CD4-positive, alpha-beta T cell treated with Interleukin-21 for 1 hour (primary cell): ENCODE results near the gene CBX2.
"Not testable (repeated sequence)": the region's sequence is repeated elsewhere in the genome, so short reads cannot be mapped to it uniquely, and the experiment has no call there.

Experiments used
- DNase-seq: peaks from one replicate; pipeline ENCODE4 v3.0.0-alpha.2; 2020

The CBX2 gene

GRCh38 chr17:79743614-79744013, 34.3 kb upstream of the CBX2 start:
- DNase-seq: no peak

DNA sequence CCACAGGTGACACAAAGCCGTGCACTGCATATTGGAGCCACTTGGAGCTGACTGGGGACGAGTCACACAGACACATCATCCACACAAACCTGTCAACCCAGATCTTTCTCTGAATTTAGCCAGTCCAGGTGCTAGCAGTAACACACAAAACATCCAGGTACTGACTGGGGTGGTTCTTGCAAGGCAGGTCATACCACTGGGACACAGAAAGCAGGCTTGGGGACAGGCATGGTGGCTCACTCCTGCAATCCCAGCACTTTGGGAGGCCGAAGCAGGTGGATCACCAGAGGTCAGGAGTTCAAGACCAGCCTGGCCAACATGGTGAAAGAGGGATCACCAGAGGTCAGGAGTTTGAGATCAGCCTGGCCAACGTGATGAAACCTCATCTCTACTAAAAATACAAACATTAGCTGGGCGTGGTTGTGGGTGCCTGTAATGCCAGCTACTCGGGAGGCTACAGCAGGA, 32.3 kb upstream of the CBX2 start:
- DNase-seq: no peak

DNA sequence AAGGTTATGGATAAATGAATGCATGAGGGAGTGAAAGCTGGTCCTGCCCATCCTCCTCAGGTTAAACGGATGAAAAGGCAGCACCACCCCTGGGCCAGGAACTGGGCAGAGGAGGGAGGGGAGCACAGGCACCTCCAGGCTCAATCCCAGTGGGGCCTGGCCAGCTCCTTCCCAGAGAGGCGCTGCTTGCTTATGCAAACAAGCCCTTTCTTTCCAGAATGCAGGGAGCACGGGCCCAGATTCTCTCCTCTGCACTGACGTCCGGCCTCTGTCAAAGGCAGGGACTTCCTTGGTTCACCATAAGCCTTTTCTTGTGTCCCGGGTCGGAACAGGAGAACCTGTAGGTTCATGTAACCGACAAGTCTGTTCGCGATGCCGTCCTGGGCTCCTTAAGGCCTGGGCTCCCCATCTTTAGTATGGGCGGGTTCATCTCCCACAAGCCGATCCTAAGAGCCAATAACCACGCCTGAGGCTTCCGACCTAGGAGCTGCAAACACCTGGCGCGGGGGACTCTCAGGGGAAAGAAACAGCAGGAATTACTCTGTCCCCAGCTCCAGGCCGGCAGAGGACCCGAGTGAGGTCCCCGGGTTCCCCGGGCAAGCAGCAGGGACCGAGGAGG, 30.9 kb upstream of the CBX2 start:
- no peak for DNase-seq

DNA sequence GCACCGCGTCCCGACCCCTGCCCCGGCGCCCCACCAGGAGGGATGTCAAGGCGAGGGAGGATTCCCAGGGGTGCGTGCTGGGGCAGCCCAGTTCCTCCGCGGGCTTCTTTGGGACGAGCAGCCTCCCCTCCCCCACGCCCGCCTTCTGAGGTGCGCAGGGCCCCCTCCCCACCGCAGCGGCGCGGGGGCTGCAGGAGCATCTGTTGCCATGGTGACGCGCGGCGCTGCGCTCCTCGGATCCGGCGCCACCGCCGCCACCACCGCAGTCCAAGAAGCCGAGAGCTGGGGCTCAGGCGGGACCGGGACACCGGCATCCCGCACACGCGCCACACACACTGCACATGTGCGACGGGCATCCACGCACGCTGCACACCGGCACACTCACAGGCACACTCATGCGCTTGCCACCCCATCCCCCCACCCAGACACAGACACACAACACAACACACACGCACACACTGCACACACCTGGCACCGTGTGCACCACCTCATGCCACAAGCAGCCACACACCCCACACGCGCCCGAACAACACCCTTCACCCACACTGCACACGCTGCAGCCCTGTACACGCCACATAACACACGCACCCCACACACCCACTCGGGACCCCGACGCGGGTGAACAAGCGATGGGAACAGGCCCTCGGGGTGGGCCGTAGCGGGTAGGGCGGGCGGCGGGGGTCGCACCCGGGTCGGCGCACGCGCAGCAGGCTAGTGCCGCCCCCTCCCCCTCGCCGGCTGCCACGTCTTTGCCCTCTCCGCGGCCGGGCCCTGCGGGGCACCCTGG, 30.2 kb upstream of the CBX2 start:
- DNase-seq: no peak

GRCh38 chr17:79748295-79749099, 29.5 kb upstream of the CBX2 start:
- DNase-seq: no peak

GRCh38 chr17:79749156-79749815, 28.7 kb upstream of the CBX2 start:
- no peak for DNase-seq

GRCh38 chr17:79749958-79750357, 28.0 kb upstream of the CBX2 start:
- no peak for DNase-seq

DNA sequence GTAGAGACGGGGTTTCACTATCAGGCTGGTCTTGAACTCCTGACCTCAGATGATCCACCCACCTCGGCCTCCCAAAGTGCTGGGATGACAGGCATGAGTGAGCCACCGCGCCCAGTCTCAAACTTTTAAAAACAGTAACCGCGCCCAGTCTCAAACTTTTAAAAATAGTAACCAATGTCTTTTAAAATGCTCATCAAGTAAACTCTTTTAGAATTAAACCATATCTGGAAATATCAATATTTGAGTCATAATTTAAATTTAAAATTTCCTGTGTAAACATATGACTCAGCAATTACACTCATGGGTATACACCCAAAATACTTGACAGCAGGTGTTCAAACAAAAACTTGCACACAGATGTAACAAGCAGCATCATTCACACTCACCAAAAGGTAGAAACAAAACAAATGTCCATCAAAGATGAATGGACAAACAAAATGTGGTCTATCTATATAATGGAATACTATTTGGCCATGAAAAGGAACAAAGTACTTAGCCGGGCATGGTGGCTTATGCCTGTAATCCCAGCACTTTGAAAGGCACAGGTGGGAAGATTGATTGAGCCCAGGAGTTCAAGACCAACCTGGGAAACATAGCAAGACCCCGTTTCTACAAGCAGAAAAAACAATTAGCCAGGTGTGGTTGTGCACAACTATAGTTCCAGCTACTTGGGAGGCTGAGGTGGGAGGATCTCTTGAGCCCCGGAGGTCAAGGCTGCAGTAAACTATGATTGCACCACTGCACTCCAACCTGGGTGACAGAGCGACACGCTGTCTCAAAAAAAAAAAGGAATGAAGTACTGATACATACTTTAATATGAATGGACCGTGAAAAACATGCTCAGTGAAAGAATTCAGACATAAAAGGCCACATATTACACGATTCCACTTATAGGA, 27.1 kb upstream of the CBX2 start:
- no peak for DNase-seq

DNA sequence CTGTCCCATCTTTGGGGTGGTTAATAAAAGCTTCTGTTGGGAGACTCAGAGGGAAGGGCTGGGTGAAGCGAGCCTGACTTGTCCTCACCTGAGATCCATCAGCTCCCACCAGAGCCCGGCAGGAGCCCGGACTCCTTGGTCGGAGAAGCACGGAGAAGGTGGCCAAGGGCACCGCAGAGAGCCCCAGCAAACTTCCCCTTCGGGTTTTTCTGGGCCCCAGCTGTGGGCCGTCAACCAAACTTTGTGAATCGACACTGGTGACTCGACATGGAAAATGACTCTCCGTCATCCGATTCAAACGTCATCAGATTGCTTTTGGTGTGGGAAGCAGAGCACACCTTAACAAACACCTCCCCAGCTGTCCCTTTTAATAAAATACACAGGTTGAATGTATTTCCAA, 25.8 kb upstream of the CBX2 start:
- no peak for DNase-seq

- no peak for DNase-seq
Measured at GRCh38 chr17:79754370-79754769, 23.6 kb upstream of the CBX2 start.

GRCh38 chr17:79754903-79755302, 23.0 kb upstream of the CBX2 start:
- not testable (repeated sequence) for DNase-seq

DNA sequence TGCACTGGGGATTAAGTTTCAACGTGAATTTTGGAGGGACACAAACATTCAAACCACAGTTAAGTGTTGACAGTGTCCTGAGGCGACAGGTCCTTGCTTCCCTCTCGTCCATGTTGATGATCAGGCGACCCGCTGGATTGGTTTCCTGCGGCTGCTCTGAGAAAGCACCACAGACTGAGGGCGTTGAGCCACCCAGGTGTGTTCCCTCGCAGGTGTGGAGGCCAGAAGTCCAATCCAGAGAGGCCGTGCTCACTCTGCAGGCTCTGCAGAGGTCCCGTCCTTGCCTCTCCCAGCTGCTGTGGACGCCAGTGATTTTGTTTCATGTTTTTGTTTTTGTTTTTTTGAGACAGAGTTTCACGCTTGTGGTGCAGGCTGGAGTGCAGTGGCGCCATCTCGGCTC, 22.4 kb upstream of the CBX2 start:
- DNase-seq: no peak

- no peak for DNase-seq
Measured at GRCh38 chr17:79757140-79757745, 20.7 kb upstream of the CBX2 start.

DNA sequence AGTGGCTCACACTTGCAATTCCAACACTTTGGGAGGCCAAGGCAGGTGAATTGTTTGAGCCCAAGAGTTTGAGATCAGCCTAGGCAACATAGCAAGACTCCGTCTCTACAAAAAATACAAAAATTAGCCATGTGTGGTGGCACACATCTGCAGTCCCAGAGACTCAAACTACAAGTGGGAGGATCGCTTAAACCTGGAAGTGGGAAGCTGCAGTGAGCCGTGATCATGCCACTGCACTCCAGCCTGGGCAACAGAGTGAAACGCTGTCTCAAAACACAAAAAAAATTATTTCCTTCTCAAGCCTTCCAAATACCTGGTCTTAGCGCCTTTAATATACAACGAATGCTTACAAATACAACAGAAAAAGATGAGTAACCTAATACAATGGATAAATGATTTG, 19.7 kb upstream of the CBX2 start:
- no peak for DNase-seq

GRCh38 chr17:79760197-79760906, 17.6 kb upstream of the CBX2 start:
- DNase-seq: no peak

GRCh38 chr17:79761894-79762589, 15.9 kb upstream of the CBX2 start:
- no peak for DNase-seq

- no peak for DNase-seq
Measured at GRCh38 chr17:79765708-79766107, 12.2 kb upstream of the CBX2 start.

GRCh38 chr17:79769570-79770506, 8.1 kb upstream of the CBX2 start:
- DNase-seq: no peak

DNA sequence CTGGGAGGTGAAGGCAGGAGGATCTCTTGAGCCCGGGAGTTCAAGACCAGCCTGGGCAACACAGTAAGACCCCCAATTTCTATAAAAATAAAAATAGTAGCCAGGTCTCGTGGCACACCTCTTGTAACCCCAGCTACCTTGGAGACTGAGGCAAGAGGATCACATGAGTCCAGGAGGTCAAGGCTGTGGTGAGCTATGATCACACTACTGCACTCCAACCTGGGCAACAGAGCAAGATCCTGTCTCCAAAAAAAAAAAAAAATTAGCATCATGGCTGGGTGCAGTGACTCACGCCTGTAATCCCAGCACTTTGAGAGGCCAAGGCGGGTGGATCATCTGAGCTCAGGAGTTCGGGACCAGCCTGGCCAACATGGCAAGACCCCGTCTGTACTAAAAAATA, 6.7 kb upstream of the CBX2 start:
- no peak for DNase-seq
